HG03025 (cell line): ENCODE measurements around the gene CIROP.

ENCODE experiments used
- ATAC-seq: cut with Tn5 transposase; IDR thresholded peaks from one replicate; pipeline ENCODE4 v1.9.1; 2021; ENCODE audit warnings: mild to moderate bottlenecking, moderate library complexity; ENCODE audit not compliant: unreplicated experiment, low FRiP score

Gene CIROP

GRCh38 chr14:23131482-23131881 lies 26.7 kb upstream of the CIROP start:
- no peak for ATAC-seq

- ATAC-seq, result no peak
These were observed 26.1 kb upstream of the CIROP start for GRCh38 chr14:23130871-23131270.

DNA sequence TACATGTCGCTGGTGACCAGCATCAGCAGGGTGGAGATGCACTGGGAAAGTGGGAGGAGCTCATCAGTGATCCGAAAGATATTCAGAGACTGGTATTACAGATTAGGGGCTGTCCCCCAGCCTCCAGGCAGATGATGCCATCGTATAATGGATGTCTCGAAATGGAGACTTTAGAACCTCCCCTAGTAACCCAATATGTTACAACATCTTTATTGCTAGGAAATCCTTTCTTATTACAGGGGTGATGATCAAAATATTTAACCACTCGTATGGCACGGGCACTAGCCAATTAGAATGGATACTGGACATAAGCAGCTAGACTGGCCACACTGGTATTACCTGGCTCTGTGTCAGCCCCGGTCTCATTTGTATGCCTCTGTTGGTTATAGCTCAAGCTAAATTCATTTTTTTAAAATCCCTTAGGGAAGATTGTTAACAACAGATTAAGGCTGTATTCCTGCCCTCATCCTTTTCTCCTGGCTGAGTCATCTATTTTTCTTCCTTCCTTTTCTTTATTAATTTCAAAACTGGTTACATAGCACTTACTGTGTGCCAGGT lies 25.0 kb upstream of the CIROP start:
- ATAC-seq, result no peak

DNA sequence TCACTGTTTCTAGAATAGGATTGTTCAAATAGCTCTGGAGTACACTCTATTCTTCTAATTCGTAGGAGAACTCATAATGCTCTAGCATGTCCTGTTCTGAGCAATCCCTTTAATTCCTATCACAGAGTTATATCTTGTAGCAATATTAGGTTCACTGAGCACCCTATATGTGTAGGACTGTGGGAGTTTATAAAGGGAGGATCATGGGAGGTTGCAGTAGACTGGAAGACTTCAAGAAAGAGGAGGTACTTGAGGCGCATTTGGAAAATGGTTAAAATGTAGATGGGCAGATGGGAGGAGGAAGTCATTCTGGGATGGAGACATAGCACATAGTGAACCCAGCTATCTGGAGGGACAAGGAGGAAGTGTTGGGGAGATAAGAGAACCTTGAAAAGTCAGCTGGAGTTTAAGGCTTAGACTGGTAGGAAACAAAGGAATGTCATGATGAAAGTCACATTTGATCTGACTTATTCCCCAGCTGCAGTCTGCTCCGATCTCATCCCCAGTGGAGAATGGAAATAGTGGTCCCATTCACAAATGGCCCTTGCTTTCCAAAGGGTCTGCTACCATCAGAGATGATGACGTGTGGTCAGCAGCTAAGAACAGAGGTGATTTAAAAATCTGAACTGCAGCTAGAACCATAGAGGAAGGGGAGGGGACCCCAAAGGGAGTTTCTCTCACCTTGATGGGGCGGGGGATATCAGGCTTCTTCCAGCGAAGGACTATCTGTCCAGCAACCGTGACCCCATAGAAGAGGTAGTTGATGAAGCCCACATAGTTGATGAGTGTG lies 24.4 kb upstream of the CIROP start:
- no peak for ATAC-seq

DNA sequence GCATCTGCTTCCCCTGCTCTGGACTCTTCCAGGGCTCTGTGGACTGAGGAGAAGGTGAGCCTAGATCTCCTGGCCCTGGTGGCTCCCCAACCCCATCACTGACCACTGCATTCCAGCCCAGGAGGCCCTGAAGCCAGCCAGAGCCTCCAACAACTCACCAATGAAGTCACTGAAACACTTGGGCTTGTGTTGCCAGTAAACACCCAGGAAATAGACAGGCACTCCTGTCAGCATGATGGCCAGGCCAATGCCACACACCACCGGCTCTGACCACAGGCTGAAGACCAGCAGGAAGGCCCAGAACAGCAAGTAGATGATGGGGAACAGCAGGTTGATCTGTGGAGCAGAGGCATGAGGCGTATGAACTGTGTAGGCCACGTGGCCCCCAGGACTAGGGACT lies 23.1 kb upstream of the CIROP start:
- ATAC-seq, result no peak

GRCh38 chr14:23126548-23127278 lies 21.9 kb upstream of the CIROP start:
- no peak for ATAC-seq

DNA sequence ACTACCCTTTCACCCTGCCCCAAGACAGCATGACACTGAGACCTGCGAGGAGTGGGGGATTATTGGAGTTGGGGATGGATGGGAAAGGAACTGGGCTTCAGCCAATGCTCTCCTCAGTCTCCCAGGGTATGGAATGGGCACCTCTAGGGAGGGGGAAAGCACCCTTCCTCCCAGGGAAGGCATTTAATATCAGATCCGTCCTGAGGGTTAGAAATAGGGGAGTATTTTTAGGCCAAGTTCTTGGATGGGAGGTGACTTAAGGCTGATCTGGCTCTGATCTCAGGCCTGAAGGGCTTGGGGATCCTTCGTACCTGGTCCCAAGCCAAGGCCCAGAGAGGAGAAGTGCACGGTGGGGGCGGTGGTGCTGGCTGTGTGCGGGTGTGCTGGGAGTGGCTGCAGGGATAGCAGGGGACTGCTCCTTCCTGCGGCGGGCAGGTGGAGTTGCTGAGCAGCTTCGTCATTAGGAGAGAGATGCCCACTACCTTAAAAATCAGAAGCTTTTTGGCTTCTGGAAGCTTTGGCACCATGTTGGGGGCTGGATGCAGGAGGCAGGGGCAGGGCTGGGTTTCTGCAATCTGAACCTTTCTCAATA lies 21.2 kb upstream of the CIROP start:
- ATAC-seq, result no peak

- ATAC-seq, result no peak
These were observed 20.2 kb upstream of the CIROP start for GRCh38 chr14:23125011-23125410.

DNA sequence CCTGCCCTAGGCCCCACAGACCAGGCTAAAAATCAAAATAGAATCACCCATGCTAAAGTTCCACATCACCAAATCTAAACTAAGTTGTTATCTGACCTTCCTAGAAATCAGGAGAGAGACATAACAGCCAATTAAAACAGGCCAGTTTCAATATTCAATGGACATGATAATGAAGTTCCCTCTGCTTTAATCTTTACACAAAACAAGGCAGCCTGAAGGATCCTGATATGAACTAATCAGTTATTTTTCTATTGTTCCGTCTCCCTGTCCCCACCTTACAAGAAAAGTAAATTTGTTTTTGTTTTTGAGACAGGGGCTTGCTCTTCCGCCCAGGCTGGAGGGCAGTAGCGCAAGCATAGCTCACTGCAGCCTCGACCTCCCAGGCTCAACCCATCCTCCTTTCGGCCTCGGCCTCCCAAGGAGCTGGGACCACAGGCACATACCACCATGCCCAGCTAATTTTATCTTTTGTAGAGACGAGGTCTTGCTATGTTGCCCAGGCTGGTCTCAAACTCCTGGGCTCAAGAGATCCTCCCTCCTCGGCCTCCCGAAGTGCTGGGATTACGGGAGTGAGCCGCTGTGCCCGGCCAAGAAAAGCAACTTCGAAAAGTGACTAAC lies 19.7 kb upstream of the CIROP start:
- no peak for ATAC-seq

DNA sequence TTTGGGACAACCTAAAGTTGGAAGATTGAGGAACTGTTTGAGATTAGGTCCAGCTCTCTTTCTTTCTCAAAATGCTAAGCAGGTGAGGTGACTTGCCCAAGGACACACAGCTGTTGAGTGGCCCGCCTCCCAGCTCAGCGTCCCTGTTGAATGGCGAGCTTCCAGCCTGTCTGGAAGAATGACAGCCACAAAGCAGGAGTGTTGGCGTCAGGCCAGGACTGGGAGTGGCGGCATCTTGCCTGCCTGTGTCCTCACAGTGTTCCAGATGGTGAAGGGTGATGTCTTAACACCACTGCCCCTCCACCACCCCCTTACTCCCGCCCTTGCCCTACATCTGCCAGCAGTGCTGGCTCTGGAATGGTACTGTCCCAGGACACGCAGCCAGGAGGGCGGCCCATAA lies 18.6 kb upstream of the CIROP start:
- ATAC-seq, result no peak

GRCh38 chr14:23122086-23122485 lies 17.3 kb upstream of the CIROP start:
- no peak for ATAC-seq

DNA sequence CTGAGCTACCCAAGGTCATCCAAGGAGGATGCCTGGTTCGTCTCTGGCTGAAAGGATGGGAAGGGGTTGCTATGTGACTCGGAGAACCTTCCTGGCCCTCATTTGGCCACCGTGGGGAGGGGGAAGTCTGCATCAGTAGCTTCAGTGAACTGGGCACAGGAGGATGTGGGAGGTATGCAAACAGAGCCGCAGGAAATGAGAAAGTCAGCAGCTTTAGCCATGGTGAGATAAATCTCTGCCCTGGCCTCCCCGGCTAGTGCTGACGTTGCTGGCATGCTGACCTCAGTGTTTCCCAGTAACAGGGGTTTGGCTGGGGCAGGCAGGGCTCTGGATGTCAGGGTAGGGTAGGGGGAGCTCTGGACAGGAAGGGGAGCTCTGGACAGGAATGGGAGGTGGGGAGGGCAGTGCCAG lies 16.6 kb upstream of the CIROP start:
- ATAC-seq, result no peak

- ATAC-seq, result peak; percentile 65
These were observed 15.9 kb upstream of the CIROP start for GRCh38 chr14:23120541-23121251.

- no peak for ATAC-seq
These were observed 14.9 kb upstream of the CIROP start for GRCh38 chr14:23119363-23120327.

GRCh38 chr14:23118506-23119362 lies 13.9 kb upstream of the CIROP start, which contains the start of gene CEBPE:
Gene CEBPE (minus strand): TSS chr14:23119255. CDS start chr14:23119091, 164 bp downstream.
- no peak for ATAC-seq

DNA sequence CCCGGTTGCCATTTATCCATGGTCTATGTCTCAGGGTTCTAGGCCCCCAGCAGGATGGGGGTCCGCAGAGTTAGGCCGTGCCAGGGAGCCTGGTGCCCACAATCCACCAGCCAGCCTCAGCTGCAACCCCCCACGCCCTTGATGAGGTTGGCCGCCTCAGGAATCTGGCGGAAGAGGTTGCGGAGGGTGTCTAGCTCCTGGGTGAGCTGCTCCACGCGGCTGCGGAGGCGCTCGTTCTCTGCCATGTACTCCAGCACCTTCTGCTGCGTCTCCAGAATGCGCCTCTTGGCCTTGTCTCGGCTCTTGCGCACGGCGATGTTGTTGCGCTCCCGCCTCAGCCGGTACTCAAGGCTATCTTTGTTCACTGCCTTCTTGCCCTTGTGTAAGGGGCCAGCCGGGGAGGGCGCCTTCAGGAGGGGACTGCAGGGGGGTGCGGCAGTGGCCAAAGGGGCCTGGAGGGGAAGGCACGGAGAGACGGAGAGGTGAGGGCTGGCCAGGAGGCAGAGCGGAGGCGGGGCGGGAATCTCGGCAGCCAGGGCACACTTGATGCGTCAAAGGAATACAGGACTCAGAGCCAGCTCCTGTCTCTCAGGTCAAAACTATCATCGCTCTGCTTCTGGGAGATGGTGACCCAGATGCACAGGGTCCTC lies 12.7 kb upstream of the CIROP start:
- ATAC-seq, result no peak

DNA sequence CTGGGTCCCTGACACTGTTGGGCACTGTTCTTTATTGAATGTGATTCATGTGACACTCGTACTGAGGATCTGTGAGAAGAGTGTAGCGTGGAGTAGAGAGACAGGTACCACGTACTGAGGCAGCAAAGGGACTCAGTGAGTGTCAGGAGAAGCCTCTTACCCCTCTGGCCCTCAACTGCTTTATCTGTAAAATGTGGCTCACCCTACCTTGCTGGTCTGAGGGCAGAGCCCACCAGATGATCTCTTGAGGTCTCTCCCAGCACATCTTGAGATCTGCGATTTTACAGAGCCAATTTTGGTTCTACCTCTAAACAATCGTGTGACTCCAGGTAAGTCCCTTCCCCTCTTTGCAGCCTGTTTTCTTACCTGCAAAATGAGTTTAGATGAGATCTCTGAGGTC lies 11.1 kb upstream of the CIROP start:
- ATAC-seq, result no peak
